ENCODE data around the gene DLX1. TPM values are rescaled to one million over a fixed set of nuclear protein-coding genes. Genes with fewer than 3 reads are reported as not detected.

The DLX1 gene
- total RNA-seq, 4 donors from 2014 or later = not detected

- no peak overlapping the region for H3K27ac ChIP-seq
- no peak overlapping the region for H3K4me3 ChIP-seq
- no peaks in the 10 kb centered on the region for H3K36me3 ChIP-seq
- no peaks in the 10 kb centered on the region for H3K4me1 ChIP-seq
- TF ChIP-seq CTCF (IDR thresholded peaks at IDR 0.05) (no peak), POLR2A (IDR thresholded peaks at IDR 0.05) (no peak)
- DNase-seq = no peak
- H3K9me3 ChIP-seq = no peaks in the 10 kb centered on the region
- H3K27me3 ChIP-seq = no peaks in the 10 kb centered on the region
Observed at GRCh38 chr2:172116107-172116506, 30.8 kb downstream of the DLX1 start.

GRCh38 chr2:172119089-172119488 is 33.8 kb downstream of the DLX1 start:
- Histone ChIP-seq H3K4me1 (no peaks in the 10 kb centered on the region), H3K4me3 (no peak overlapping the region), H3K27ac (no peak overlapping the region), H3K27me3 (no peaks in the 10 kb centered on the region), H3K36me3 (no peaks in the 10 kb centered on the region), H3K9me3 (no peaks in the 10 kb centered on the region)
- TF ChIP-seq CTCF (IDR thresholded peaks at IDR 0.05) (no peak), POLR2A (IDR thresholded peaks at IDR 0.05) (no peak)
- DNase-seq = no peak

- Histone ChIP-seq H3K4me3 (no peak overlapping the region), H3K27me3 (no peaks in the 10 kb centered on the region), H3K4me1 (no peaks in the 10 kb centered on the region), H3K27ac (no peak overlapping the region), H3K36me3 (no peaks in the 10 kb centered on the region), H3K9me3 (no peaks in the 10 kb centered on the region)
- no peak for DNase-seq
- TF ChIP-seq POLR2A (IDR thresholded peaks at IDR 0.05) (no peak), CTCF (IDR thresholded peaks at IDR 0.05) (no peak)
Observed at GRCh38 chr2:172120118-172120517, 34.8 kb downstream of the DLX1 start.

GRCh38 chr2:172128484-172128883 is 43.2 kb downstream of the DLX1 start:
- DNase-seq = no peak
- no peak overlapping the region for H3K27ac ChIP-seq
- no peaks in the 10 kb centered on the region for H3K27me3 ChIP-seq
- H3K36me3 ChIP-seq = no peaks in the 10 kb centered on the region
- TF ChIP-seq CTCF (IDR thresholded peaks at IDR 0.05) = no peak
- no peak for TF ChIP-seq POLR2A (IDR thresholded peaks at IDR 0.05)
- H3K4me3 ChIP-seq = no peak overlapping the region
- no peaks in the 10 kb centered on the region for H3K4me1 ChIP-seq
- H3K9me3 ChIP-seq = no peaks in the 10 kb centered on the region

- Histone ChIP-seq H3K36me3 (no peaks in the 10 kb centered on the region), H3K4me1 (no peaks in the 10 kb centered on the region), H3K4me3 (no peak overlapping the region), H3K27ac (no peak overlapping the region), H3K27me3 (no peaks in the 10 kb centered on the region), H3K9me3 (no peaks in the 10 kb centered on the region)
- no peak for DNase-seq
- TF ChIP-seq POLR2A (IDR thresholded peaks at IDR 0.05) (no peak), CTCF (IDR thresholded peaks at IDR 0.05) (no peak)
Observed at GRCh38 chr2:172129404-172129803, 44.1 kb downstream of the DLX1 start.

Measured in Peyer's patch (tissue), 4 donors.